Neural crest cell (in vitro differentiated cells): ENCODE measurements around the gene C6orf15. TPM values are rescaled to one million over a fixed set of nuclear protein-coding genes. Genes with fewer than 3 reads are reported as not detected.

Experiments used
- DNase-seq: peaks from one replicate; pipeline ENCODE4 v3.0.0; 2021; ENCODE audit warnings: low read depth, mixed read lengths, low spot score
- H3K27ac Mint-ChIP-seq: one replicate; pipeline ENCODE4 v1.8.0; 2021; ENCODE audit warnings: mild to moderate bottlenecking, mixed read lengths; ENCODE audit not compliant: unreplicated experiment
- H3K27me3 Mint-ChIP-seq: 2 replicates; pipeline ENCODE4 v1.8.0; 2021; ENCODE audit warnings: low read depth, mild to moderate bottlenecking, mixed read lengths
- H3K36me3 Mint-ChIP-seq: 2 replicates; pipeline ENCODE4 v1.8.0; 2021; ENCODE audit warnings: low read depth, mild to moderate bottlenecking, mixed read lengths
- H3K4me1 Mint-ChIP-seq: 2 replicates; pipeline ENCODE4 v1.8.0; 2021; ENCODE audit warnings: mixed read lengths
- H3K4me3 Mint-ChIP-seq: one replicate; pipeline ENCODE4 v1.8.0; 2021; ENCODE audit warnings: mild to moderate bottlenecking, mixed read lengths
- H3K9me3 Mint-ChIP-seq: 2 replicates; pipeline ENCODE4 v1.8.0; 2021; ENCODE audit warnings: mixed read lengths
- total RNA-seq: library from RNA; stranded (reverse); gene quantifications from 2 replicates; pipeline ENCODE4 v1.2.1, GENCODE V29; 2021
- TF ChIP-seq, protein P1 (sequence below): fragments of 200-600 bp; sonication (generic); conservative IDR thresholded peaks from 2 replicates; pipeline ENCODE4 v1.5.0; 2021; ENCODE audit warnings: antibody characterized with exemption, mild to moderate bottlenecking

The C6orf15 gene
- total RNA-seq, 1 donor from 2014 or later = not detected

DNA sequence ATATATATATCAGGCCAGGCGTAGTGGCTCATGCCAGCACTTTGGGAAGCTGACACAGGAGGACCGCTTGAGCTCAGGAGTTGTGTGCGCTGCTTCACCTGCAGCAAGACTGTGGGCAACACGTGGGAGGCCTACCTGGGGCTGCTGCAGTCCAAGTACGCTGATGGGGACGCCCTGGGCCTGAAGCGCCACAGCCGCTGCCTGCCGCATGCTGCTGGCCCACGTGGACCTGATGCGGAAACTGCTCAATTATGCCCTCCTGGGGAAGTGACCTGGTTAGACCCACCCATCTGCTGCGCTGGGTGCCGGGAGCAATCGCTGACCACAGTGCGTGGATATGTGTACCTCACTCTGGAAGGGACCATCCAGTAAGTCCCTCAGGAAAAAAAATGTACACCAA, 28.3 kb upstream of the C6orf15 start:
- Mint-ChIP-seq H3K27me3 (no peaks in the 10 kb centered on the region), H3K4me1 (peaks cover 25% of the 10 kb centered on the region), H3K36me3 (no peaks in the 10 kb centered on the region), H3K9me3 (peaks cover 4% of the 10 kb centered on the region), H3K27ac (no peak overlapping the region), H3K4me3 (no peak overlapping the region)
- no peak for DNase-seq
- TF ChIP-seq, protein P1, sequence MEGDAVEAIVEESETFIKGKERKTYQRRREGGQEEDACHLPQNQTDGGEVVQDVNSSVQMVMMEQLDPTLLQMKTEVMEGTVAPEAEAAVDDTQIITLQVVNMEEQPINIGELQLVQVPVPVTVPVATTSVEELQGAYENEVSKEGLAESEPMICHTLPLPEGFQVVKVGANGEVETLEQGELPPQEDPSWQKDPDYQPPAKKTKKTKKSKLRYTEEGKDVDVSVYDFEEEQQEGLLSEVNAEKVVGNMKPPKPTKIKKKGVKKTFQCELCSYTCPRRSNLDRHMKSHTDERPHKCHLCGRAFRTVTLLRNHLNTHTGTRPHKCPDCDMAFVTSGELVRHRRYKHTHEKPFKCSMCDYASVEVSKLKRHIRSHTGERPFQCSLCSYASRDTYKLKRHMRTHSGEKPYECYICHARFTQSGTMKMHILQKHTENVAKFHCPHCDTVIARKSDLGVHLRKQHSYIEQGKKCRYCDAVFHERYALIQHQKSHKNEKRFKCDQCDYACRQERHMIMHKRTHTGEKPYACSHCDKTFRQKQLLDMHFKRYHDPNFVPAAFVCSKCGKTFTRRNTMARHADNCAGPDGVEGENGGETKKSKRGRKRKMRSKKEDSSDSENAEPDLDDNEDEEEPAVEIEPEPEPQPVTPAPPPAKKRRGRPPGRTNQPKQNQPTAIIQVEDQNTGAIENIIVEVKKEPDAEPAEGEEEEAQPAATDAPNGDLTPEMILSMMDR = no peak

DNA sequence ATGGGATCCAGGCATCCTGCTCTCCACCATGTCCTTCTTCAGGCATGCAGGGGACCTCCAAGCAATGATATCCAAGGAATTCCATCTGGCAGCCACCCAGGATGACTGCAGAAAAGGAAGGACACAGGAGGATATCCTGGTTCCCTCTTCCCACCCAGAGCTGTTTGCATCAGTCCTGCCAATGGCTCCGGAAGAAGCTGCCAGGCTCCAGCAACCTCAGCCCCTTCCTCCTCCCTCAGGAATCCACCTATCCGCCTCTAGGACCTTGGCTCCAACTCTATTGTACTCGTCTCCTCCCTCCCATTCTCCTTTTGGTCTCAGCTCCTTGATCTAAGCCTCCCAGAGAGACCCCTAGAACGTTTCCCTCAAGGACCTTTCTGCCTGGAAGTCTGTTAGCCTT, 27.2 kb upstream of the C6orf15 start:
- Mint-ChIP-seq H3K27ac (peak overlapping the region; percentile 82), H3K27me3 (no peaks in the 10 kb centered on the region)

DNA sequence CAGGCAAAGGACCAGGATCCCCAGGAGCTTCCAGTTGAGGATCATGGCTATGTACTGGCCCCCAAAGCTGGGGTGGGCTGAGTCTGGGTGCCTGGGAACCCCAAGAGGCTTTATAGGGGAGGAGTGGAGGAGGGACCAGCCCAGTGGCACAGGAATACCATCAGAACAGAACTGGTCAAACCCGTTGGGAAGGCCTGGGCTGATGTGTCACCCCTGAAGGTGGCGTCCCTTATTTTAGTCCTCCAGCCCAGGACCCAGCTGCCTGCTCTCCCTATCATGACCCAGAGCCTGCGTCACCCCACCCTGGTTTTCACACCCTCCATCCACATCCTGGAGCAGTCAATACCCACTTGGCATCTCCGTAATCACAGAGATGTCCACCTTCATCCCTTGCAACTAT, 26.6 kb upstream of the C6orf15 start, which contains the start of gene PSORS1C2:
Gene PSORS1C2 (minus strand): TSS at position 85 of the 400 bp plus-strand sequence. CDS start 40 bp downstream, at position 45.
- TF ChIP-seq, protein P1 = no peak
- Mint-ChIP-seq H3K4me3 (no peak within 1 kb of the TSS), H3K9me3 (peaks cover 4% of the 10 kb centered on the region), H3K27me3 (no peaks in the 10 kb centered on the region), H3K27ac (peak within 1 kb of the TSS; percentile 82), H3K36me3 (no peaks in the 10 kb centered on the region), H3K4me1 (peaks cover 25% of the 10 kb centered on the region)
- DNase-seq = no peak

More for the DNA sequence above, 27.2 kb upstream of the C6orf15 start:
- Mint-ChIP-seq H3K4me1 (peaks cover 25% of the 10 kb centered on the region), H3K4me3 (no peak overlapping the region), H3K36me3 (no peaks in the 10 kb centered on the region), H3K9me3 (peaks cover 4% of the 10 kb centered on the region)
- no peak for DNase-seq
- TF ChIP-seq, protein P1 = no peak

DNA sequence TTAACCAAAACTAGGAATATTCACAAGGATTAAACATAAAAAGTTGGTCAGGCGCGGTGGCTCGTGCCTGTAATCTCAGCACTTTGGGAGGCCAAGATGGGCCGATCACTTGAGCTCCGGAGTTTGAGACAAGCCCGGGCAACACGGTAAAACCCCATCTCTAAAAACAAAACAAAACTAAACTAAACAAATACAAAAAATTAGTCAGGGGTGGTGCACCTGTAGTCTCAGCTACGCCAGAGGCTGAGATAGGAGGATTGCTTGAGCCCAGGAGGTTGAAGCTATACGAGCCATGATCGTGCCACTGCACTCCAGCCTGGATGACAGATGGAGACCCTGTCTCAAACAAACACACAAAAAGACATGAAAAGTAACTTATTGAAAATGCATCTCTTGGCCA, 23.3 kb upstream of the C6orf15 start:
- TF ChIP-seq, protein P1 = no peak
- Mint-ChIP-seq H3K27me3 (no peaks in the 10 kb centered on the region), H3K4me3 (no peak overlapping the region), H3K4me1 (peaks cover 11% of the 10 kb centered on the region), H3K27ac (peak overlapping the region; percentile 19), H3K36me3 (no peaks in the 10 kb centered on the region), H3K9me3 (peaks cover 4% of the 10 kb centered on the region)
- DNase-seq = no peak

DNA sequence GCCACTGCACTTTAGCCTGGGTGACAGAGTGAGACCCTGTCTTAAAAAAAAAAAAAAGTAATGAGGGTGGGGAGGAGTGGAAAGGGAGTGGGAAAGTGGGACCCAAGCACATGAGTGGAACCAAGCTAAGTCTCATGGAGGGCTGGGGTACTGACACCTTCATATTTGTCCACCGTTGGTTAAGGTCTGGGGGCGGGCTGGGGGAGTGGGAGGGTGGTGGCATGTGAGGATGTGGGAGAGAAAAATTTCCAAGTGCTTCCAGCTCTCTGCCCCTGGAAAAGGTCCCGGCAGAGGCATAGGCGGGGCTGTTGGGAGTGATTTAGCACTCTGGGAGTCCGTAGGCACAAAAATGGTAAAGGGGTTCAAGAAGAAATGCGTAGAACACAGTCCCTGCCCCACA, 20.4 kb upstream of the C6orf15 start:
- H3K36me3 Mint-ChIP-seq = no peaks in the 10 kb centered on the region
- peaks cover 10% of the 10 kb centered on the region for H3K4me1 Mint-ChIP-seq
- no peak for DNase-seq
- peaks cover 4% of the 10 kb centered on the region for H3K9me3 Mint-ChIP-seq
- no peak overlapping the region for H3K27ac Mint-ChIP-seq
- no peak overlapping the region for H3K4me3 Mint-ChIP-seq
- H3K27me3 Mint-ChIP-seq = peaks cover 17% of the 10 kb centered on the region
- TF ChIP-seq, protein P1 = no peak
